T-helper 1 cell (primary cell): Measurements from ENCODE around the gene CHMP4A.
"Not testable (repeated sequence)": the region's sequence is repeated elsewhere in the genome, so short reads cannot be mapped to it uniquely, and the experiment has no call there.

Experiments used
- DNase-seq, 5 donors: peaks; one replicate each; pipeline ENCODE4 v3.0.0-alpha.2; 2012 to 2020

CHMP4A gene

DNA sequence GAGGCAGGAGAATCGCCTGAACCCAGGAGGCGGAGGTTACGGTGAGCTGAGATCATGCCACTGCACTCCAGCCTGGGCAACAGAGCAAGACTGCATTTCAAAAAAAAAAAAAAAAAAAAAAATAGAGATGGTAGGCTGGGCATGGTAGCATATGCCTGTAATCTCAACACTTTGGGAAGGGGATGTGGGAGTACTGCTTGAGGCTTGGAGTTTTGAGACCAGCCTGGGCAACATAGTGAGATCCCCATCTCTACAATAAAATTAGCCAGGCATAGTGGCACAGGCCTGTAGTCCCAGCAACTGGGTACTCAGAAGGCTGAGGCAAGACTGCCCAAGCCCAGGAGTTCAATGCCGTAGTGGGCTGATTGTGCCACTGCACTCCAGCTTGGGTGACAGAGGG, 9.7 kb upstream of the CHMP4A start:
- not testable (repeated sequence) for DNase-seq

DNA sequence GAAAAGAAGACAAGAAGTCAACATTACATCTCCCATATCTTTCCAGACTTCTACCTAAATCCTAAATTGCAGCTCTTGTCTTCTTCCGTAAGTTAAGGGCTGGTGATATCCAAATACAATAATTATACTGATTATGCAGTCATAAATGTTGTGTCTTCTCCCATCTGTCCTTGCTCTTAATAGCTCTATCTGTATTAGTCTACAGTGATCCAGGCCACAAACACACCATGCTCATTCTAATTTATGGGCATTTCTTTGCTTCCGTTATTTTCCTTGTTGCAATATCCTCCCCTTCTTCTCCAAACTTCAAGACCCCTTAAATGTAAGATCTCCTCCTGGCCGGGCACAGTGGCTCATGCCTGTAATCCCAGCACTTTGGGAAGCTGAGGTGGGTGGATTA, 6.2 kb upstream of the CHMP4A start:
- no peak for DNase-seq

DNA sequence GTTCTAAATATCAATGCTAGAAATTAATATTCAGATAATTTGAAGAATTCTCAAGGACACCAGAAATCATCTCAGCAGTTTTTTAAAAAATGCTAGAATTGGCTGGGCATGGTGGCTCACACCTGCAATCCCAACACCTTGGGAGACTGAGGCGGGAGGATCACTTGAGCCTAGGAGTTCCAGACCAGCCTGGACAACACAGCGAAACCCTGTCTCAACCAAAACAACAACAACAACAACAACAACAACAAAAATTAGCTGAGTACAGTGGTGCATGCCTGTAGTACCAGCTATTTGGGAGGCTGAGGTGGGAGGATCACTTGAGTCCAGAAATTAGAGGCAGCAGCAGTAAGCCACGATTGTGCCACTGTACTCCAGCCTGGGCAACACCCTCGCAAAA, 5.8 kb upstream of the CHMP4A start:
- DNase-seq: no peak

DNA sequence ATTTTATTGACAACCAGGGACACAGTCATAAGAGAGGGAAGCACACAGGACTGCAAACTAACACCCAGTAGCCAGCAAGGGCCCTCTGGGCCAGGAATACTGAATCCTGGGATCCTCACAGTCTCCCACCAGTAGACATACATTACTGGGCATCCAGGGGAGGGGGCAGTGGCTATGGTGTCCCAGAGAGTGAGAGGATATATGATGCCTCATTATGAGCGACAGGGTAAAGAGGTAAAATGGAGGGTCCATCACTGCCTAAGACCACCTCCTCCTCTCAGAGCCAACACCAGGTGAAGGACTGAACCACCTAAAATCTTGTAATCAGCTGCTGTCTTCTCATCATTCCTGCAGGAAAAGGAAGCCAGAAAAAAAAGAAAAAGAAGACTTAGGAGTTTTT, 3.6 kb upstream of the CHMP4A start:
- not testable (repeated sequence) for DNase-seq

DNA sequence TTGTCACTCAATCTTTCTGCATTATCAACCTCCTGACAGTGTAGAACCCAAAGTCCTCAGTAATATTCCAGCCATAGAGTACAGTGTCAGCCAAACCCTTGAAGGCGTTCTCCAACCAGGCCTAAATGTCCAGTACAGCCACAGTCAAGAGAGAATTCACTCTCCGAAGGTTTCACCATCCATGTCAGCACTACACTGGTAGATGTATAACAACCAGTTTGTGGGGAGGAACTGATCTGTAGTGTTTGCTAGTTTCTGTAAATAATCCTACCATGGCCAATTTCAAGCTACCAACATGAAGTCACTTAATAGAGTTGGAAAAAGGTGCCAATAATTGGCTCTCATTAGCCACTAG, 3.0 kb upstream of the CHMP4A start:
- DNase-seq: no peak

DNA sequence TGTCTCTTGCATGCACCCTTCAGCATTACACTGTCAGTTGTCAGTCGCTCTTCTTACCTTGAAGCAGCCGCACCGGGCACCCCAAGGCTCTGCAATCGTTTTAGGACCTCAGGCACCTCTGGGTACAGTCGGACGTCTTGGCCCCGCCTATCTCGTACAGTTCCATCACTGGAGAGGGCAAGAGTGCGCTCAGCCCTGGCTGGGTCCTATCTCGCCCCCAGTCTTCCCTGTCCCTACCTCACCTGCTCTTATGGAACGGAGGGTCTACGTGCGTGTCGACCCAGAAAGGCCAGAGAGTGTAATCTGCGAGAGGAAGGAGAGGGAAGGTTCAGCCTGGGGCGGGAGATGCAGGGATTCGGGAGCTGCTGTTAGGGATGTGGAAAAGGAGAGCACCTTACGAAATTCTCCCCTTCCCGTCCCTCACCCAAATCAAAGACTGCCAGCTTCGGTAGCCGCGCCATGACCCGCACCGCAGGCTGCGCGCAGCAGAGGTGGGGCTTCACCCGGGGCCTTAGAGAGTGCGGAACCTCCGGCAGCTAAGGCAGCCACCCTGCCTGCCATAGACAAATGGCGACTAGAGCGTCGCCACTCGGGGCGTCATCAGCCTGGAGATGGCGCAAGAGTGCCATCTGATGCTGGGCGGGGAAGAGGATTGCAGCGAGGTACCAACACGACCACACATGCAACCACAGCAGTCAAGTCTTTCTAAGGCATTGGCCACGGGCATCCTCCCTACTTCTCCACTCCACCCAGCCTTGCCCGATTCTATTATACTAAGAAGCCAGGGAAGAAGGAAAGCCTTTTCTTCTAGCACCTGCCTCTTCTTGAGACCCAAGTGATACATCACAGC, 2.4 kb upstream of the CHMP4A start, which contains the start of gene MDP1:
Gene MDP1, minus strand, starts transcription at position 572 of the 850 bp plus-strand sequence. Its CDS starts 111 bp downstream, at position 461.
- DNase-seq: peak; percentile 69 to 95 (median 81)

DNA sequence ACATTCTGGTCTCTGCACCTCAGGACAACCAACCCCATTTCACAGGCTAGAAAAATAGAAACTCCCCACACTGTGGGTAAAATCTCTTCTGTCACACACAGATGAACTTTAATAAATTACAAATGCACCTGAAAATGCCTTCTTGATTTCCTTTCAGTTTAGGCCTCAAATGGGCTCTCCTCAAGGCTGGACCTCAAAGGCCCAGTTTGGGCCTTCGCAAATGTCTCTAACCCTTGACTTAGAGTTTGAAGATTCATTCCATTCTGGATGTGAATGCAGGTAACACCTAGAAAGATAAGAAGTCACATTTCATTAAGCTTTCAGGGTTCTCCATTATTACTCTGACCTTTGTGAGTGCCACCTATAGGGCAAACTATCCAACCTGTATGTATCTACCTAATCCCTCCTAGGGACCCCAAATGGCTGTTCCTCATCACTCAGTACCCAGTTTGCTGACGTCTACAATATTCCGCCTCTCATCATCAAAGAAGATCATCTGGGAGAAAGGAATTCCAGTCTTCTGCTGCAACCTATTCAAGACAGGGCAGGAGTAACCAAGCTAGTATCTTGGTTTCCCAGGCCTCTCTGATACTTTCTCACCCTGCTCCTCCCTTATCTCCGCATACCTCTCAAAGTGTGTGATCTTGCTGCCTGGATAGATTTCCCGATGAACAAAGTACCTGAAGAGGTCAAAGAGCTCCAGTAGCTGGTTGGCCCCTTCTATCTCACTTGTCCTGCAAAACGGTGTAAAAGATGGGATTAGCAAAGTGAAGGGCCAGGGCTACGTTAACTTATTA, 776 bp upstream of the CHMP4A start:
- DNase-seq: no peak

DNA sequence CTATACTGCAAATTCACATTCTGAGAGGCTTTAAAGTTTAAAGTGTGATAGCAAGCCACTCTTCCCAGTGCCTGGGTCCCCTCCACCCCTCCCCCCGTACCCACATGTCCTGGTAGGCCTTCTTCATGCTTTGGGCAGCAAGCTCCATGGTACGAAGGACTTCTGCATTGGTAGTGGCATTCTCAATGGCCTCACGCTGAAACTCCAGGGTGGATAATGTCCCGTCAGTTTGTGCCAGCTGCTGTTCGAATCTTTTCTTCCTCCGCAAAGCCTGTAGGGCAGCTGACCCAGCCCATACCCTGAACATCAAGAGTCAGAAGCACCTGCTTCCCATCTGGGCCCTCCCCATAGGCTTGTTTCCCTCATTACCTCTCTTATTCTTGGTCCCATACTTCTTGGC, 2.0 kb downstream of the CHMP4A start:
- no peak for DNase-seq

DNA sequence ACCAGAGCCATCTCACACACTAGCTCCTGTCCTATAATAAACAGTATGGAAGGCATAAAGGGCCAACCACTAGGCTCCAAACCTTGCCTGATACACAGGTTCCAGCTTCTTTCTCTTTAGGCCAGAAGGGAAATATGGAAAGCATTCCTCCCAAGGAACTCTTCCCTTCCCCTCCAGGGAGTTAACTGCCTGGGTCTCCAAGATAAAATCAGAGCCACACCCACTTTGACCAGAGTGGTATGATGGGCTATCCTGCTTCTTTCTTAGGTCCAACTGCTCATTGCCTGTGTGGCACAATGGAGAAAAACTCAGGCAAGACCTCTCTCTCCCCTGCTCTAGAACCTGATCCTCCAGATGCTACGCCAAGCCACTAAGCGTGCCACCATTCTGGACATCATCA, 5.7 kb downstream of the CHMP4A start:
- no peak for DNase-seq

DNA sequence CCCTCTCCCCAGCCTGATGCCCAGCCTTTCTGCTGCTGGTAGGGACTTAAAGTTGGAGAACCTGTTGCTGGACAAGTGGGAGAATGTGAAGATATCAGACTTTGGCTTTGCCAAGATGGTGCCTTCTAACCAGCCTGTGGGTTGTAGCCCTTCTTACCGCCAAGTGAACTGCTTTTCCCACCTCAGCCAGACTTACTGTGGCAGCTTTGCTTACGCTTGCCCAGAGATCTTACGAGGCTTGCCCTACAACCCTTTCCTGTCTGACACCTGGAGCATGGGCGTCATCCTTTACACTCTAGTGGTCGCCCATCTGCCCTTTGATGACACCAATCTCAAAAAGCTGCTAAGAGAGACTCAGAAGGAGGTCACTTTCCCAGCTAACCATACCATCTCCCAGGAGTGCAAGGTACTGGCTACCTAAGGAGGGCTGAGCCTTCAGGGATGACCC, 6.2 kb downstream of the CHMP4A start:
- no peak for DNase-seq

DNA sequence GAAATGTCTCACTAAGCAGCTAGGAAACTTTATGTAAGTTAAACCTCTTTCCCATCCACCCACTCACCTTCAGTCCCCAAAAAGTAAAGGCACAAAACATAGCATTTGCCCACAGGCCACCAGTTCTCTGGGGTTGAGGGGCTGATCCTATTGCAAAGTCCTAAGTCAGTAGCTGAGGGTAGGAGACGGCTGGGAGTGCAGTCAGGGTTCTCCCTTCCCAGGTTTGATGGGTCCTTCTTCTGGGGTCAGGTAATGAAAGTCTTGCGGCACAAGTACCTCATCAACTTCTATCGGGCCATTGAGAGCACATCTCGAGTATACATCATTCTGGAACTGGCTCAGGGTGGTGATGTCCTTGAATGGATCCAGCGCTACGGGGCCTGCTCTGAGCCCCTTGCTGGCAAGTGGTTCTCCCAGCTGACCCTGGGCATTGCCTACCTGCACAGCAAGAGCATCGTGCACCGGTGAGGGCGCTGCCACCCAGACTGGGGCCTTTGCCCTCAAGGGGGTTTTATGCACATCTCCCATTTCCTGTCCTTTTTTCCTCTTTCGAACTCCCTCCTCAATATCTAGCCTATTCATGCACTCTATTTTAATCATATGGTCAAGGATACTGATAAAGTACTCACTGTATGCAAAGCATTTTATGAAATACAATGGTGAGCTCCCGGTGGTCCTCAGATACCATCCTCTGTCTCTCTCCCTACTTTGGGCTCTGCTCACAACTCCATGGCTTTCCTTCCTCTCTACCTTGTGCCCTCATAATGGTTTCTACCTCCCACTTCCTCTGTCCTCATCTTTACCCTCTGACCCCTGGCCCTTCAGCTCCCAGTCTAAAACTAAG, 6.8 kb downstream of the CHMP4A start:
- DNase-seq: no peak

DNA sequence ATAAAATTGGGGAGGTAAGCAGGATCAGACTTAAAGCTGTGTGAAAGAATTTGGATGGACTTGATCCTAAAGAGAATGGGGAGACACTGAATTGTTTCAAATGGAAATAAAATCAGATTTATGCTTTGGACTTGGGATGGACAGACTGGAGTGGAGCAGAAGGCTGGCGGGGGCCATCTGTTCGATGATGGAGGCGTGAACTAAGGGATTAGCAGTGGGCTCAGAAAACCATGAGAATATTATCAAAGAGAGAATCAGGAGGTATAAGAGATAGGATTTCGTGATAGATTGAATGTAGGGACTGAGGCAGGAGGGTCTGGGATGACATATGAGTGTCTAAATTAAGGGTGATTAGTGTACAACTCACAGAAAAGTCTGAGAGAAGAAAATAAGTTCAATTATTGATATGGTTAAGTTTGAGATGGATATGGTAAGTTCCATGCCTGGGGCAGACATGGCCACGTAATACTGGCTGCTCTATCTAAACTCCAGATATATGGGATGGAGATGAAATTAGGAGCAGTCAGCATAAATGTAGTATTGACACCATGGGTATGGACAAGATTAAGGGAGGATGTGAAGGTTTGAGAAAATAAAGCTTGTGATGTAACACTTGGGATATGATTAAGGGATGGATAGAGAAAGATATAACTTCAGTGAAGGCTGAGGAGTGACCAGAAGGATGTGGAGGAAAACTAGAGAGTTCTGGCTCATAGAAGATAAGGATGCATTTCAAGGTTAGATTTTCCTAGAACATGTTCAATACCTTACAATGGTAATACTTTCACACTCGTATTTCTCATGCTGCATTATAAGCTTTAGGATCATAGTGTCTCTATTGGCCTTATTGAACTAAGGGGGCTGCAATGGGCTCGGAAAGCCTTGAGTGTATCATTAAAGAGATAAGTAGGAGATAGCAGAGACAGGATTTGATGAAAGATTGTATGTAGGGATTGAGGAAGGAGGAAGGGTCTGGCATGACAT, 8.8 kb downstream of the CHMP4A start:
- DNase-seq: no peak

DNA sequence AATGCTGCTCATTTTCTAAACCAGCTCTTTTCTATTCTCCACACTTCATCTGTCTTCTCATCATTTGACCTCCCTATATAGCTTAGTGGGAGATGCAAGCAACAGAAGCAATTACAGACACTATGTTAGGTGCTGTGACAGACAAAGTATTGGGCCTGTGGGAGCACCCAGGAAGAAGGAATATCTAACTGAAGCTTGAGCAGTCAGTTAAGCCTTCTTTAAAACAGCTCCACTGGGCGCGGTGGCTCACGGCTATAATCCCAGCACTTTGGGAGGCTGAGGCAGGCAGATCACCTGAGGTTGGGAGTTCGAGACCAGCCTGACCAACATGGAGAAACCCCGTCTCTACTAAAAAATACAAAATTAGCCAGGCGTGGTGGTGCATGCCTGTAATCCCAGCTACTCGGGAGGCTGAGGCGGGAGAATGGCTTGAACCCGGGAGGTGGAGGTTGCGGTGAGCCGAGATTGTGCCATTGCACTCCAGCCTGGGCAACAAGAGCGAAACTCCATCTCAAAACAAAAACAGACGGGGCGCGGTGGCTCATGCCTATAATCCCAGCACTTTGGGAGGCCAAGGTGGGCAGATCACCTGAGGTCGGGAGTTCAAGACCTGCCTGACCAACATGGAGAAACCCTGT, 9.9 kb downstream of the CHMP4A start:
- not testable (repeated sequence) for DNase-seq

DNA sequence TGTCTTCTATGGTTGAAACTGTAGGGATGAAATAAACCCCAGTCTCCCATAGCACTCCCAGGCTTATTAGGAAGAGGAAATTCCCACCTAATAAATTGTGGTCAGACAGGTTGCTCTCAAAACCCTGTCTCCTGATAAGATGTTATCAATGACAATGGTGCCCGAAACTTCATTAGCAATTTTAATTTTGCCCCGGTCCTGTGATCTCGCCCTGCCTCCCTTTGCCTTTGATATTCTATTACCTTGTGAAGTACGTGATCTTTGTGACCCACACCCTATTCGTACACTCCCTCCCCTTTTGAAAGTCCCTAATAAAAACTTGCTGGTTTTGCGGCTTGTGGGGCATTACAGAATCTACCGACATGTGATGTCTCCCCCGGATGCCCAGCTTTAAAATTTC, 10.8 kb downstream of the CHMP4A start:
- DNase-seq: not testable (repeated sequence)

DNA sequence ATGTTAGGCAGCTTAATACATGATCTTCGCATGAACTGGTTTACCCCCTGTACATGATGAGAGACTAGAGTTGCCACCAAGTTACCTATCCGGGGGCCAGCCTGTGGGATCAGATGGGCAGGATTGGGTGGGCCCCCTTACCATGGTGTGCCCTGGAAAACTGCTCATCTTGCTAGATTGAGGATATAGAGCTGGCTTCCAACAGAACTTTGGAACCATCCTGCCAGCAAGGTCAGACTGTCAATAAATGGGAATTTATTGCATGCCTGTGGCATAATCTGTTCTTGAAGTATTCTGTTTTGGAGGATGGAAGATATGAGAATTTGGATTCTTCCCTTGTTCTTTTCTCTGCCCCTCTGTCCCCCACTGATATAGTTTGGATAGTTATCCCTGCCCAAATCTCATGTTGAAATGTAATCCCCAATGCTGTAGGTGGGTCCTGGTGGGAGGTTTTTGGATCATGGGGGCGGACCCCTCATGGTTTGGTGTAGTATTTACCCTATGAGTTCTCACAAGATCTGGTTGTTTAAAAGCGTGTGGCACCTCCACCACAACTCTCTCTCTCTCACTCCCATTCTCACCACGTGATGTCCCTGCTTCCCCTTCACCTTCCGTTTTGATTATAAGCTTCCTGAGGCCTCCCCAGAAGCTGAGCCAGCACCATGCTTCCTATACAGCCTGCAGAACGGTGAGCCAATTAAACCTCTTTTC, 14.3 kb downstream of the CHMP4A start:
- DNase-seq: no peak

DNA sequence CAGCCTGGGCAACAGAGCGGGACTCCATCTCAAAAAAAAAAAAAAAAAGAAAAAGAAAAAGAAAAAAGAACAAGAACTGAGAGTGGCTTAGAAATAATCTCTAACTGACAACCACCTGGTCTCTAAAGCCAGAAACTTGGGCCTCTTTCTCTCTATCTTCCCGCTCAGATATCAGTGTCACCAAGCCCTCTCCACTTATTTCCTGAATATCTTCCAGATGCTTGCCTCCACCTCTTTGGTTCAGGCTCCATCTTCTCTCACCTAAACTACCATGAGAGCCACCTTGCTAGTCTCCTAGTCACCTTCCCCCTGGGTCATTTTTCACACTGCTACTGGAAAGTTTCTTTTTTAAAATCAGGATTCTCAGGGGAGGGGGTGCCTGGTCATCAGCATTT, 16.2 kb downstream of the CHMP4A start:
- DNase-seq: no peak

DNA sequence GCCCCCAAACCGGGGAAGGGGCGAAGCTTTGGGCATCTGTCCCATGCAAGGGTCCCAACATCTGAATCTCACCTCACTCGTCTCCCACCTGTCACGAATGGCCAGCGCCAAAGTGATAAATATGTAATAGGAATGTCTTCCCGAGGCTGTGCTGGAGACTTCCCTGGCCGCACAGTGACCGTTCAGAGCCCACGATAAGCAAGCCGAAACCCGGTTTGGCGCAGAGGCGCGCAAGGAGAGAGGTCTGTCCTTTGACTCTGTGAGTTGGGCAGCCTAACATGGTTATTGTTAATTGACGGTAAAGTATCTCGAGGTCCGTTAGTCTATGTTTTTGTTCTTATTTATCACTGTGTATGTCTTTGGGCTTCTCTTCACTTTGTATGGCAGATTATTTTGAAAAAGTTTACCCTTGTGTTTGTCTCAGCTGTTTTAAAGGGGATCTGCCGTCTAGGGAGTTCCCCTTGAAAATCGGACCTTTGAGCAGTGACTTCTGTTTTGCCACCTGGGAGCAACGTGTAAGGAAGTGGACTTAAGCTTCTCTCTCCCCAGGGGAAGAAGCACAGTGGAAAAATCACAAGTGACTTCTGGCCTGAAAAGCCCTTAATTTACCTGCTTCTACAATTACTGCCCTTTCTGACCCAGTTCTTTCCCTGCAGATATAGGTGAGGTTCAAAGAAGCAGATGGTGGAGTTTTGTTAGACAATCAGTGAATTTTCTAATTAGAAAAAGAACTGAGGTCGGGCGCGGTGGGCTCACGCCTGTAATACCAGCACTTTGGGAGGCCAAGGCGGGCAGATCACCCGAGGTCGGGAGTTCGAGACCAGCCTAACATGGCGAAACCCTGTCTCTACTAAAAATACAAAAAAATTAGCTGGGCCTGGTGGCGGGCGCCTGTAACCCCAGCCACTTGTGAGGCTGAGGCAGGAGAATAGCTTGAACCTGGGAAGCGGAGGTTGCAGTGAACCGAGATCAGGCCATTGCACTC, 16.9 kb downstream of the CHMP4A start:
- DNase-seq: no peak

DNA sequence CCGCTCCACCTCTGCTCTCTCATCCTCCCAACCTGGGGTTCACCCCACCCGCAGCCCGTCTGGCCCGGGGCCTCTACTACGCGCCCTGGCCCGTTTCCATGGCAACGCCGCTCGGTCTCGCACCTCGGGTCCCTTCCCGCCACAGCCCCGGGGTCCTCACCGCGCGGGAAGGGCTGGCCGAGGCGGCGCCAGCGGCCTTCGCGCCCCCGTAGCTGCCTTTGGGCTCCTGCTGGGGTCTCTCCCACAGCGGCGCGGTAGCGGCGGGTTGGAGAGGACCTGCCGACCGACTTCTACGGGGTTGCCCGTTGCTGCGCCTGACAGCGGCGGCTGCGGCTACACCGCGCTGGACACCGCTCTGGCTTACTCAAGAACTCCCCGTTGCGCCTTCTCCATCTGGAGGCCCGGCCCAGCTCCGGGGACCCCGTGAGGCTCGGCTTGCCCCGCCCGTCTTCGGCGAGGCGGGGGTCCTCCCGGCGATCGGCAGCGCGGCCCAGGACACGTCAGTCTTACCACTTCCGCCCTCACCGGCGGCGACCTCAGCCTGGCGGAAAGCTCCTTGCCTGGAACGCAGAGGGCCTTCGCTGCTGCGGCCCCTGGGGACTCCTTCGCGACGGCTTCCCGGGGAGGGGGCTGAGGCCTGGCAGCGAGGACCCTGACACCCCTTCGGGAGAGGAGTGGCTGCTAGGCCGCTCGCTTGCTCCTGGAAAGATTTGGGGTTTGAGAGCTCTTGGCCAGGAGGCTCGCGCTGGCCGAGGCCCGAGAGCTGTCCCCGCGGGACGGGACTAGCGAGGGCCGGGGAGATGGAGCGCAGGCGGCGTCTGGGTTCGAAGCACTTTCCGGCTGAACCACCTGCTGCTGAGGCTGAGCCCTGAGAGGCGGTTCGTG, 17.9 kb downstream of the CHMP4A start, which contains the start of gene TM9SF1:
Gene TM9SF1, minus strand, starts transcription at position 256 of the 885 bp plus-strand sequence. CDS start 422 bp downstream, outside the sequence.
- peak; percentile 82 to 92 (median 88) for DNase-seq
